Right atrium auricular region (tissue), 2 donors: Measurements from ENCODE around the gene SECISBP2L. TPM values are rescaled to one million over a fixed set of nuclear protein-coding genes. Genes with fewer than 3 reads are reported as not detected.

Experiments used
- DNase-seq: peaks from one replicate; pipeline ENCODE4 v3.0.0-alpha.2; 2019; ENCODE audit warnings: low spot score
- H3K27ac ChIP-seq, 2 donors: fragments of 200-600 bp; sonication (generic); 1 replicate in 1 of 2; 2 replicates in 1 of 2; pipeline ENCODE4 v1.5.1; 2016 to 2019
- H3K27me3 ChIP-seq, 2 donors: fragments of 200-600 bp; sonication (generic); one replicate each; pipeline versions ENCODE4 v1.5.1 to v1.6.0; 2017 to 2019
- H3K36me3 ChIP-seq: fragments of 200-600 bp; sonication (generic); one replicate; pipeline ENCODE4 v1.5.1; 2016
- H3K4me1 ChIP-seq, 2 donors: fragments of 200-600 bp; sonication (generic); one replicate each; pipeline versions ENCODE4 v1.5.1 to v1.6.0; 2017 to 2019
- H3K4me3 ChIP-seq, 2 donors: fragments of 200-600 bp; sonication (generic); 1 replicate in 1 of 2; 2 replicates in 1 of 2; pipeline ENCODE4 v1.5.1; 2017 to 2019; ENCODE audit warnings: mild to moderate bottlenecking in 1 of 2, moderate library complexity in 1 of 2
- H3K9me3 ChIP-seq, 2 donors: fragments of 200-600 bp; sonication (generic); one replicate each; pipeline ENCODE4 v1.5.1; 2019
- CTCF ChIP-seq, 2 donors: fragments of 200-600 bp; sonication (generic); IDR thresholded peaks; one replicate each; pipeline ENCODE4 v1.5.1; 2019; ENCODE audit warnings: antibody characterized with exemption in 2 of 2
- total RNA-seq, 2 donors: library from RNA; depleted of rRNA; stranded (reverse); fragments of >200 nt; gene quantifications; one replicate each; pipeline ENCODE4 v1.1.0, GENCODE V29; 2016

The SECISBP2L gene
- total RNA-seq, 2 donors from 2014 or later: 21.8 to 23.0 TPM

- H3K27me3 ChIP-seq: no peaks in the 10 kb centered on the region
- no peaks in the 10 kb centered on the region for H3K9me3 ChIP-seq
- no peaks in the 10 kb centered on the region for H3K4me1 ChIP-seq
- H3K27ac ChIP-seq: no peak overlapping the region
- DNase-seq: no peak
- no peak for TF ChIP-seq CTCF (IDR thresholded peaks at IDR 0.05)
- H3K36me3 ChIP-seq: peaks cover 54% of the 10 kb centered on the region
- H3K4me3 ChIP-seq: no peak overlapping the region
These were observed 46.9 kb downstream of the SECISBP2L start for GRCh38 chr15:48999314-48999713.

GRCh38 chr15:48996276-48996675 is 50.0 kb downstream of the SECISBP2L start:
- no peak for TF ChIP-seq CTCF (IDR thresholded peaks at IDR 0.05)
- no peaks in the 10 kb centered on the region for H3K27me3 ChIP-seq
- H3K36me3 ChIP-seq: peaks cover 65% of the 10 kb centered on the region
- H3K4me1 ChIP-seq: no peaks in the 10 kb centered on the region
- DNase-seq: no peak
- H3K4me3 ChIP-seq: no peak overlapping the region
- H3K9me3 ChIP-seq: no peaks in the 10 kb centered on the region
- no peak overlapping the region for H3K27ac ChIP-seq

GRCh38 chr15:48993380-48993779 is 52.9 kb downstream of the SECISBP2L start:
- no peak overlapping the region for H3K27ac ChIP-seq
- H3K27me3 ChIP-seq: no peaks in the 10 kb centered on the region
- no peak for TF ChIP-seq CTCF (IDR thresholded peaks at IDR 0.05)
- no peak for DNase-seq
- H3K4me3 ChIP-seq: no peak overlapping the region
- H3K36me3 ChIP-seq: peaks cover 48% of the 10 kb centered on the region
- H3K9me3 ChIP-seq: no peaks in the 10 kb centered on the region
- no peaks in the 10 kb centered on the region for H3K4me1 ChIP-seq

- TF ChIP-seq CTCF (IDR thresholded peaks at IDR 0.05): no peak
- H3K27me3 ChIP-seq: no peaks in the 10 kb centered on the region
- H3K36me3 ChIP-seq: peaks cover 43% of the 10 kb centered on the region
These were observed 53.7 kb downstream of the SECISBP2L start for GRCh38 chr15:48992545-48992944.

GRCh38 chr15:48992096-48992495 is 54.1 kb downstream of the SECISBP2L start:
- Histone ChIP-seq H3K27ac (no peak overlapping the region), H3K4me1 (no peaks in the 10 kb centered on the region), H3K9me3 (no peaks in the 10 kb centered on the region), H3K27me3 (no peaks in the 10 kb centered on the region), H3K36me3 (peaks cover 39% of the 10 kb centered on the region), H3K4me3 (no peak overlapping the region)
- no peak for DNase-seq
- no peak for TF ChIP-seq CTCF (IDR thresholded peaks at IDR 0.05)

More at GRCh38 chr15:48992545-48992944, 53.7 kb downstream of the SECISBP2L start:
- Histone ChIP-seq H3K4me1 (no peaks in the 10 kb centered on the region), H3K27ac (no peak overlapping the region), H3K9me3 (no peaks in the 10 kb centered on the region), H3K4me3 (no peak overlapping the region)
- DNase-seq: no peak

- H3K36me3 ChIP-seq: peaks cover 17% of the 10 kb centered on the region
- DNase-seq: no peak
- H3K4me3 ChIP-seq: no peak overlapping the region
- no peaks in the 10 kb centered on the region for H3K27me3 ChIP-seq
- TF ChIP-seq CTCF (IDR thresholded peaks at IDR 0.05): no peak
- no peak overlapping the region for H3K27ac ChIP-seq
- no peaks in the 10 kb centered on the region for H3K9me3 ChIP-seq
- H3K4me1 ChIP-seq: peaks cover 0 to 14% of the 10 kb centered on the region in 2 donors
These were observed 57.1 kb downstream of the SECISBP2L start for GRCh38 chr15:48989170-48989569.
